ENCODE measurements around the gene FAIM2. TPM values are rescaled to one million over a fixed set of nuclear protein-coding genes. Genes with fewer than 3 reads are reported as not detected.
A peak's percentile ranks its signal among the peaks of the same experiment; 100 is the strongest.

FAIM2 gene
- total RNA-seq, 2 donors from 2014 or later = 2.8 TPM

GRCh38 chr12:49904601-49905000 is 901 bp upstream of the FAIM2 start:
- Histone ChIP-seq H3K27ac (no peak overlapping the region), H3K9me3 (no peaks in the 10 kb centered on the region), H3K4me3 (no peak overlapping the region), H3K27me3 (replicated peaks; ENCODE audit: insufficient read depth) (no peaks in the 10 kb centered on the region), H3K4me1 (ENCODE audit: control insufficient read depth in 1 of 2, low read depth in 2 of 2) (no peaks in the 10 kb centered on the region), H3K36me3 (no peaks in the 10 kb centered on the region)
- ATAC-seq (ENCODE audit: insufficient number of reproducible peaks, low FRiP score, low read depth) (no peak), DNase-seq (ENCODE audit: low spot score) (no peak)
- no peak for TF ChIP-seq CTCF (IDR thresholded peaks at IDR 0.05)

- Histone ChIP-seq H3K27me3 (replicated peaks; ENCODE audit: insufficient read depth) (no peaks in the 10 kb centered on the region), H3K4me1 (ENCODE audit: control insufficient read depth in 1 of 2, low read depth in 2 of 2) (no peaks in the 10 kb centered on the region), H3K9me3 (no peaks in the 10 kb centered on the region), H3K36me3 (no peaks in the 10 kb centered on the region), H3K27ac (no peak overlapping the region), H3K4me3 (peak overlapping the region; percentile 53)
- DNase-seq (ENCODE audit: low spot score) (no peak), ATAC-seq (ENCODE audit: insufficient number of reproducible peaks, low FRiP score, low read depth) (no peak)
- TF ChIP-seq CTCF (IDR thresholded peaks at IDR 0.05) = no peak
These were observed 375 bp downstream of the FAIM2 start for GRCh38 chr12:49903351-49903699.

GRCh38 chr12:49902399-49903350 is 1.0 kb downstream of the FAIM2 start:
- ATAC-seq (ENCODE audit: insufficient number of reproducible peaks, low FRiP score, low read depth) = no peak
- TF ChIP-seq CTCF (IDR thresholded peaks at IDR 0.05) = no peak
- H3K4me1 ChIP-seq (ENCODE audit: control insufficient read depth in 1 of 2, low read depth in 2 of 2) = no peaks in the 10 kb centered on the region
- H3K27me3 ChIP-seq (replicated peaks; ENCODE audit: insufficient read depth) = no peaks in the 10 kb centered on the region
- H3K36me3 ChIP-seq = no peaks in the 10 kb centered on the region
- no peak for DNase-seq (ENCODE audit: low spot score)
- no peak overlapping the region for H3K27ac ChIP-seq
- H3K4me3 ChIP-seq = no peak overlapping the region
- no peaks in the 10 kb centered on the region for H3K9me3 ChIP-seq

GRCh38 chr12:49901986-49902385 is 1.7 kb downstream of the FAIM2 start:
- TF ChIP-seq CTCF (IDR thresholded peaks at IDR 0.05) = no peak
- no peaks in the 10 kb centered on the region for H3K9me3 ChIP-seq
- DNase-seq (ENCODE audit: low spot score) = no peak

GRCh38 chr12:49901026-49901425 is 2.7 kb downstream of the FAIM2 start:
- DNase-seq (ENCODE audit: low spot score) (no peak), ATAC-seq (ENCODE audit: insufficient number of reproducible peaks, low FRiP score, low read depth) (no peak)
- Histone ChIP-seq H3K9me3 (no peaks in the 10 kb centered on the region), H3K27ac (no peak overlapping the region), H3K4me3 (no peak overlapping the region), H3K27me3 (replicated peaks; ENCODE audit: insufficient read depth) (no peaks in the 10 kb centered on the region), H3K36me3 (no peaks in the 10 kb centered on the region), H3K4me1 (ENCODE audit: control insufficient read depth in 1 of 2, low read depth in 2 of 2) (no peaks in the 10 kb centered on the region)
- no peak for TF ChIP-seq CTCF (IDR thresholded peaks at IDR 0.05)

More at GRCh38 chr12:49901986-49902385, 1.7 kb downstream of the FAIM2 start:
- Histone ChIP-seq H3K27ac (no peak overlapping the region), H3K4me1 (ENCODE audit: control insufficient read depth in 1 of 2, low read depth in 2 of 2) (no peaks in the 10 kb centered on the region), H3K4me3 (no peak overlapping the region), H3K27me3 (replicated peaks; ENCODE audit: insufficient read depth) (no peaks in the 10 kb centered on the region), H3K36me3 (no peaks in the 10 kb centered on the region)
- ATAC-seq (ENCODE audit: insufficient number of reproducible peaks, low FRiP score, low read depth) = no peak

All from thoracic aorta (tissue), 2 donors.